Measurements from ENCODE around the gene QPRT.
"Not testable (repeated sequence)": the region's sequence is repeated elsewhere in the genome, so short reads cannot be mapped to it uniquely, and the experiment has no call there.

QPRT gene

GRCh38 chr16:29702269-29702668, 23.3 kb downstream of the QPRT start:
- Histone ChIP-seq H3K36me3 (ENCODE audit: insufficient read depth, low read length) (peaks cover 6% of the 10 kb centered on the region), H2AFZ (ENCODE audit: low read depth, low read length) (peak overlapping the region; percentile 50), H3K4me1 (ENCODE audit: insufficient read depth, low read length) (peaks cover 17% of the 10 kb centered on the region), H3K4me2 (ENCODE audit: insufficient read depth, low read length) (peak overlapping the region; percentile 44), H3K9ac (ENCODE audit: low read depth, low read length) (peak overlapping the region; percentile 26; the same call in 1 of the 2 replicates), H3K9me3 (ENCODE audit: insufficient read depth, low read length, severe bottlenecking) (peaks cover 4% of the 10 kb centered on the region), H3K27ac (ENCODE audit: low read length) (peak overlapping the region; percentile 26; the same call in 1 of the 2 replicates), H3K27me3 (ENCODE audit: insufficient read depth, low read length, poor library complexity) (no peaks in the 10 kb centered on the region), H4K20me1 (ENCODE audit: insufficient read depth, low read length) (no peaks in the 10 kb centered on the region), H3K79me2 (ENCODE audit: insufficient read depth, low read length) (no peaks in the 10 kb centered on the region), H3K4me3 (ENCODE audit: low read depth in 1 of 2, low read length in 2 of 2) (no peak overlapping the region)
- ATAC-seq (ENCODE audit: insufficient read depth, low read depth) (0 out of 3 replicates have a peak, but pooled peaks have one; percentile 11), DNase-seq (no peak)
- TF ChIP-seq EZH2 (IDR thresholded peaks at IDR 0.05; ENCODE audit: borderline replicate concordance, low read depth, low read length, severe bottlenecking): no peak
- no peak for TF ChIP-seq CTCF (IDR thresholded peaks at IDR 0.05; ENCODE audit: borderline replicate concordance, extremely low read depth, low read length, poor library complexity, severe bottlenecking)

- Histone ChIP-seq H3K4me3 (ENCODE audit: low read depth in 1 of 2, low read length in 2 of 2) (no peak overlapping the region), H4K20me1 (ENCODE audit: insufficient read depth, low read length) (no peaks in the 10 kb centered on the region), H3K9me3 (ENCODE audit: insufficient read depth, low read length, severe bottlenecking) (no peaks in the 10 kb centered on the region), H3K9ac (ENCODE audit: low read depth, low read length) (no peak overlapping the region), H3K27me3 (ENCODE audit: insufficient read depth, low read length, poor library complexity) (no peaks in the 10 kb centered on the region), H3K4me1 (ENCODE audit: insufficient read depth, low read length) (peaks cover 17% of the 10 kb centered on the region), H3K36me3 (ENCODE audit: insufficient read depth, low read length) (no peaks in the 10 kb centered on the region), H3K79me2 (ENCODE audit: insufficient read depth, low read length) (no peaks in the 10 kb centered on the region), H3K27ac (ENCODE audit: low read length) (no peak overlapping the region), H3K4me2 (ENCODE audit: insufficient read depth, low read length) (no peak overlapping the region), H2AFZ (ENCODE audit: low read depth, low read length) (no peak overlapping the region)
- ATAC-seq (ENCODE audit: insufficient read depth, low read depth) (no peak), DNase-seq (no peak)
- TF ChIP-seq CTCF (IDR thresholded peaks at IDR 0.05; ENCODE audit: borderline replicate concordance, extremely low read depth, low read length, poor library complexity, severe bottlenecking): no peak
- no peak for TF ChIP-seq EZH2 (IDR thresholded peaks at IDR 0.05; ENCODE audit: borderline replicate concordance, low read depth, low read length, severe bottlenecking)
Observed at GRCh38 chr16:29705030-29705429, 26.1 kb downstream of the QPRT start.

- H3K4me2 ChIP-seq (ENCODE audit: insufficient read depth, low read length); DNase-seq; H3K9me3 ChIP-seq (ENCODE audit: insufficient read depth, low read length, severe bottlenecking); H3K36me3 ChIP-seq (ENCODE audit: insufficient read depth, low read length); H3K27me3 ChIP-seq (ENCODE audit: insufficient read depth, low read length, poor library complexity); H3K4me3 ChIP-seq (ENCODE audit: low read depth in 1 of 2, low read length in 2 of 2); H3K9ac ChIP-seq (ENCODE audit: low read depth, low read length); H3K27ac ChIP-seq (ENCODE audit: low read length); ATAC-seq (ENCODE audit: insufficient read depth, low read depth); H3K79me2 ChIP-seq (ENCODE audit: insufficient read depth, low read length); H2AFZ ChIP-seq (ENCODE audit: low read depth, low read length); H3K4me1 ChIP-seq (ENCODE audit: insufficient read depth, low read length); H4K20me1 ChIP-seq (ENCODE audit: insufficient read depth, low read length): not testable (repeated sequence)
Observed at GRCh38 chr16:29707160-29707559, 28.2 kb downstream of the QPRT start.

- H4K20me1 ChIP-seq (ENCODE audit: insufficient read depth, low read length): no peaks in the 10 kb centered on the region
- H3K4me3 ChIP-seq (ENCODE audit: low read depth in 1 of 2, low read length in 2 of 2): no peak overlapping the region
- no peak overlapping the region for H3K4me2 ChIP-seq (ENCODE audit: insufficient read depth, low read length)
- H3K9me3 ChIP-seq (ENCODE audit: insufficient read depth, low read length, severe bottlenecking): no peaks in the 10 kb centered on the region
- DNase-seq (no peak), ATAC-seq (ENCODE audit: insufficient read depth, low read depth) (no peak)
- no peak for TF ChIP-seq EZH2 (IDR thresholded peaks at IDR 0.05; ENCODE audit: borderline replicate concordance, low read depth, low read length, severe bottlenecking)
- TF ChIP-seq CTCF (IDR thresholded peaks at IDR 0.05; ENCODE audit: borderline replicate concordance, extremely low read depth, low read length, poor library complexity, severe bottlenecking): no peak
- H3K36me3 ChIP-seq (ENCODE audit: insufficient read depth, low read length): no peaks in the 10 kb centered on the region
- no peak overlapping the region for H3K9ac ChIP-seq (ENCODE audit: low read depth, low read length)
- no peaks in the 10 kb centered on the region for H3K27me3 ChIP-seq (ENCODE audit: insufficient read depth, low read length, poor library complexity)
- H3K4me1 ChIP-seq (ENCODE audit: insufficient read depth, low read length): peaks cover 4% of the 10 kb centered on the region
- H2AFZ ChIP-seq (ENCODE audit: low read depth, low read length): no peak overlapping the region
- no peak overlapping the region for H3K27ac ChIP-seq (ENCODE audit: low read length)
- no peaks in the 10 kb centered on the region for H3K79me2 ChIP-seq (ENCODE audit: insufficient read depth, low read length)
Observed at GRCh38 chr16:29708917-29709600, 30.1 kb downstream of the QPRT start.

- H3K27me3 ChIP-seq (ENCODE audit: insufficient read depth, low read length, poor library complexity); H3K4me3 ChIP-seq (ENCODE audit: low read depth in 1 of 2, low read length in 2 of 2); ATAC-seq (ENCODE audit: insufficient read depth, low read depth); H3K4me2 ChIP-seq (ENCODE audit: insufficient read depth, low read length); H3K79me2 ChIP-seq (ENCODE audit: insufficient read depth, low read length); H3K4me1 ChIP-seq (ENCODE audit: insufficient read depth, low read length); H3K9me3 ChIP-seq (ENCODE audit: insufficient read depth, low read length, severe bottlenecking); H3K9ac ChIP-seq (ENCODE audit: low read depth, low read length); DNase-seq; H2AFZ ChIP-seq (ENCODE audit: low read depth, low read length); H4K20me1 ChIP-seq (ENCODE audit: insufficient read depth, low read length); H3K36me3 ChIP-seq (ENCODE audit: insufficient read depth, low read length); H3K27ac ChIP-seq (ENCODE audit: low read length): not testable (repeated sequence)
Observed at GRCh38 chr16:29709657-29710056, 30.7 kb downstream of the QPRT start.

Data from DND-41 (cell line).